ENCODE results near the gene PLD1. TPM values are rescaled to one million over a fixed set of nuclear protein-coding genes. Genes with fewer than 3 reads are reported as not detected.

Gene PLD1
- total and polyA plus RNA-seq, 10 of the 15 experiments (the other 5 are each of a cell fraction or from before 2014, with no cell fraction given), result 2.9 to 108 (median 3.6) TPM

GRCh38 chr3:171755656-171756055, 54.6 kb downstream of the PLD1 start:
- peaks cover 0 to 3% of the 10 kb centered on the region in 2 experiments; a peak in 1 of 4 replicates for H3K27me3 ChIP-seq (replicated peaks in 1 of 2; ENCODE audit: control insufficient read depth in 2 of 2, insufficient read depth in 2 of 2, low read length in 1 of 2)
- FAIRE-seq, result no peak

More at GRCh38 chr3:171755656-171756055, 54.6 kb downstream of the PLD1 start:
- Histone ChIP-seq H3K4me2 (ENCODE audit: control insufficient read depth, insufficient read depth) (no peak overlapping the region), H4K20me1 (ENCODE audit: control insufficient read depth, insufficient read depth) (no peaks in the 10 kb centered on the region), H3K27ac (ENCODE audit: control insufficient read depth, insufficient read depth) (no peak overlapping the region), H3K4me1 (ENCODE audit: control insufficient read depth, insufficient read depth, low read length) (no peaks in the 10 kb centered on the region; the same call in 1 of the 2 replicates), H3K9me3 (replicated peaks; ENCODE audit: control insufficient read depth, insufficient read depth, low read length) (no peaks in the 10 kb centered on the region), H3K4me3 (no peak overlapping the region), H3K36me3 (ENCODE audit: control insufficient read depth in 2 of 2, insufficient read depth in 2 of 2, low read length in 1 of 2) (no peaks in the 10 kb centered on the region; a peak in 1 of 4 replicates), H2AFZ (ENCODE audit: control insufficient read depth, low read depth, low read length) (no peak overlapping the region), H3K9ac (ENCODE audit: control insufficient read depth, insufficient read depth, low read length) (no peak overlapping the region), H3K79me2 (ENCODE audit: control insufficient read depth, insufficient read depth, low read length) (no peaks in the 10 kb centered on the region)
- in situ Hi-C loops (cut with MboI), result no loop called here
- SMC1A ChIA-PET (ENCODE audit: uncharacterized antibody, unreplicated experiment), result interaction anchor here (0.5 to 8.7 kb wide), 16 partner anchors 9 to 287 kb away, joined by 3 to 192 read pairs (median 5); no protein-coding TSS in a partner anchor
- TF ChIP-seq MYB (IDR thresholded peaks at IDR 0.05; ENCODE audit: borderline replicate concordance, low read depth, low read length), result no peak
- no peak for TF ChIP-seq FOS (IDR thresholded peaks at IDR 0.05; ENCODE audit: borderline replicate concordance, extremely low read depth, insufficient read length)
- TF ChIP-seq NR2C2 (IDR thresholded peaks at IDR 0.05; ENCODE audit: borderline replicate concordance, control insufficient read depth, insufficient read length, low read depth), result no peak
- TF ChIP-seq YY1 (IDR thresholded peaks at IDR 0.05; ENCODE audit: low read depth, low read length), result no peak
- TF ChIP-seq ZNF687 (IDR thresholded peaks at IDR 0.05), result no peak
- no peak for TF ChIP-seq USF2 (IDR thresholded peaks at IDR 0.05; ENCODE audit: borderline replicate concordance, low read depth, low read length)
- no peak for TF ChIP-seq IRF4 (IDR thresholded peaks at IDR 0.05; ENCODE audit: low read depth, low read length)
- no peak for DNase-seq (ENCODE audit: low read depth, low spot score)
- BruUV-seq (replicated peaks), result no TSS peak
- intact Hi-C loops (cut with micrococcal nuclease; ENCODE audit: unreplicated experiment), result no loop called here
- POLR2A ChIA-PET, result interaction anchor here (0.7 to 3.3 kb wide), 7 partner anchors 10 to 78 kb away, joined by 3 to 19 read pairs (median 5); partner anchors contain the start of gene PLD1
- RAD21 ChIA-PET (ENCODE audit: unreplicated experiment), result interaction anchor here (0.8 to 7.7 kb wide), 8 partner anchors 9 to 746 kb away, joined by 3 to 119 read pairs (median 6); no protein-coding TSS in a partner anchor
- WGBS (ENCODE audit: insufficient coverage, insufficient replicate concordance, low lambda C conversion rate, missing lambda C conversion rate), result 87% methylated on average over 1 of the region's 1 CpG
- no peak for ATAC-seq
- CTCF ChIA-PET, result interaction anchor here (0.6 to 12.1 kb wide), 4 partner anchors 13 to 645 kb away, joined by 3 to 210 read pairs (median 3); no protein-coding TSS in a partner anchor

All from GM12878 (cell line).